Common myeloid progenitor, CD34-positive (primary cell): ENCODE results near the gene TTC12.

Experiments
- CTCF ChIA-PET: fragments of 350-600 bp; sonication (Branson Sonifier 250); formaldehyde crosslinking; loops from one replicate; lab custom pipeline; 2021; ENCODE audit warnings: antibody characterized with exemption; lab: Charles Lee
- POLR2A ChIA-PET: fragments of 350-600 bp; sonication (Branson Sonifier 250); formaldehyde crosslinking; loops from one replicate; lab custom pipeline; 2021; ENCODE audit warnings: antibody characterized with exemption; lab: Charles Lee
- DNase-seq, 3 donors: peaks; one replicate each; pipeline versions ENCODE4 v3.0.0 to v3.0.0-alpha.2; 2013
- H3K27ac ChIP-seq, 2 experiments: 1 replicate in 1 of 2; 2 replicates in 1 of 2; pipeline ENCODE4 v1.7.0; 2013; ENCODE audit warnings: inconsistent platforms in 2 of 2, low read length in 2 of 2, mild to moderate bottlenecking in 2 of 2, low read depth in 1 of 2, moderate library complexity in 1 of 2; ENCODE audit not compliant: severe bottlenecking in 2 of 2, insufficient read depth in 1 of 2, poor library complexity in 1 of 2
- H3K27me3 ChIP-seq, 5 experiments: replicated peaks in 2 of 5; 1 replicate in 3 of 5; 2 replicates in 2 of 5; pipeline versions ENCODE4 v1.6.1 to v1.7.0; 2013; ENCODE audit warnings: low read length in 4 of 5, mild to moderate bottlenecking in 2 of 5, moderate library complexity in 2 of 5, inconsistent platforms in 1 of 5; ENCODE audit not compliant: insufficient read depth in 5 of 5, control insufficient read depth in 4 of 5
- H3K36me3 ChIP-seq, 4 experiments: 1 replicate in 2 of 4; 2 replicates in 2 of 4; pipeline versions ENCODE4 v1.6.1 to v1.7.0; 2013; ENCODE audit warnings: low read length in 3 of 4, control low read depth in 1 of 4, mild to moderate bottlenecking in 1 of 4; ENCODE audit not compliant: control insufficient read depth in 4 of 4, insufficient read depth in 4 of 4
- H3K4me1 ChIP-seq, 4 experiments: 1 replicate in 3 of 4; 2 replicates in 1 of 4; pipeline versions ENCODE4 v1.6.1 to v1.7.1; 2013; ENCODE audit warnings: low read length in 3 of 4, mild to moderate bottlenecking in 3 of 4, control low read depth in 1 of 4, inconsistent platforms in 1 of 4, moderate library complexity in 1 of 4; ENCODE audit not compliant: control insufficient read depth in 4 of 4, insufficient read depth in 4 of 4; ENCODE audit errors: control extremely low read depth in 1 of 4
- H3K4me3 ChIP-seq, 7 experiments: 1 replicate in 4 of 7; 2 replicates in 3 of 7; pipeline versions ENCODE4 v1.5.1 to v1.7.0; 2013; ENCODE audit warnings: mild to moderate bottlenecking in 7 of 7, low read length in 6 of 7, moderate library complexity in 6 of 7, inconsistent platforms in 2 of 7, low read depth in 2 of 7, control low read depth in 1 of 7; ENCODE audit not compliant: insufficient read depth in 4 of 7, control insufficient read depth in 1 of 7; ENCODE audit errors: extremely low read depth in 1 of 7
- H3K9me3 ChIP-seq, 5 experiments: 1 replicate in 4 of 5; 2 replicates in 1 of 5; pipeline versions ENCODE4 v1.6.1 to v1.7.1; 2013; ENCODE audit warnings: low read length in 4 of 5, mild to moderate bottlenecking in 2 of 5, inconsistent platforms in 1 of 5, low read depth in 1 of 5, moderate library complexity in 1 of 5; ENCODE audit not compliant: control insufficient read depth in 4 of 5, insufficient read depth in 2 of 5; ENCODE audit errors: control extremely low read depth in 1 of 5
- WGBS: methylation state at CpG from one replicate; pipeline ENCODE4 v1.1.5; 2013; ENCODE audit not compliant: insufficient coverage; 5-methylcytosine and 5-hydroxymethylcytosine counted together

Gene TTC12

GRCh38 chr11:113319085-113319484 lies 4.7 kb downstream of the TTC12 start:
- CTCF ChIA-PET: no interaction called here

GRCh38 chr11:113322158-113322557 lies 7.8 kb downstream of the TTC12 start:
- 89% methylated on average over 4 of the region's 4 CpGs for WGBS
- ChIA-PET POLR2A (no interaction called here), CTCF (no interaction called here)
- Histone ChIP-seq H3K27ac (no peak overlapping the region), H3K27me3 (no peaks in the 10 kb centered on the region), H3K4me3 (no peak overlapping the region), H3K36me3 (peaks cover 0 to 9% (median 2%) of the 10 kb centered on the region in 4 experiments), H3K9me3 (peaks cover 0 to 4% (median 0%) of the 10 kb centered on the region in 5 experiments), H3K4me1 (no peaks in the 10 kb centered on the region)
- no peak for DNase-seq

More at GRCh38 chr11:113319085-113319484, 4.7 kb downstream of the TTC12 start:
- H3K4me3 ChIP-seq: no peak overlapping the region
- no peak for DNase-seq
- no peaks in the 10 kb centered on the region for H3K27me3 ChIP-seq
- 96% methylated on average over 4 of the region's 4 CpGs for WGBS
- peaks cover 0 to 7% (median 0%) of the 10 kb centered on the region in 4 experiments for H3K36me3 ChIP-seq
- H3K27ac ChIP-seq: no peak overlapping the region
- POLR2A ChIA-PET: no interaction called here
- H3K9me3 ChIP-seq: peaks cover 0 to 4% (median 0%) of the 10 kb centered on the region in 5 experiments
- peaks cover under 1 to 8% (median 6%) of the 10 kb centered on the region in 4 experiments for H3K4me1 ChIP-seq

DNA sequence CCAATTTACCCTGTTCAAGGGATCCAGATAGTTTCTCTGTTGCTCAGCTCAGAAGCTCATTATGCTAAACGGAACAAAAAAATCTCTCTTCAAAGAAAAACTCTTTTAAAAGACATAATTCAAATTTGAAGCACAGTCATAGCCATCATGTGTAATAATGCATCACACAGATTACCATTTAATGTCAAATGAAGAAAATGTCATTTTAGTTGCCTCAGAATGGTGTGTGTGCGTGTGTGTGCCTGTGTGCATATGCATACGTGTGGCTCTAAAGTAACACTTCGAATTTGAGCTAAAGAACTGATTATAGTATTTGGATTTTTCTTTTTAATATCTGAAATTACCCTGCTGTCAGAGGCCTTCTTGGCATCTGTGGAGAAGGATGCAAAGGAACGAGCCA lies 9.9 kb downstream of the TTC12 start:
- 100% methylated on average over 1 of the region's 5 CpGs for WGBS
- peaks cover 0 to 7% (median 2%) of the 10 kb centered on the region in 4 experiments for H3K36me3 ChIP-seq
- no peaks in the 10 kb centered on the region for H3K27me3 ChIP-seq
- ChIA-PET CTCF (interaction anchor here (2.8 kb wide), 1 partner anchor 18 kb away, joined by 9 read pairs; no protein-coding TSS in a partner anchor), POLR2A (interaction anchor here (0.6 kb wide), 1 partner anchor 1404 kb away, joined by 3 read pairs; no protein-coding TSS in a partner anchor)
- no peak overlapping the region for H3K4me3 ChIP-seq
- no peak overlapping the region for H3K27ac ChIP-seq
- DNase-seq: no peak
- H3K9me3 ChIP-seq: peaks cover 0 to 3% (median 0%) of the 10 kb centered on the region in 5 experiments
- no peaks in the 10 kb centered on the region for H3K4me1 ChIP-seq

GRCh38 chr11:113329725-113330124 lies 15.3 kb downstream of the TTC12 start:
- Histone ChIP-seq H3K9me3 (no peaks in the 10 kb centered on the region), H3K27ac (no peak overlapping the region), H3K36me3 (peaks cover 0 to under 1% (median 0%) of the 10 kb centered on the region in 4 experiments), H3K4me3 (no peak overlapping the region), H3K27me3 (no peaks in the 10 kb centered on the region), H3K4me1 (no peaks in the 10 kb centered on the region)
- no peak for DNase-seq
- CTCF ChIA-PET: no interaction called here
- 100% methylated on average over 2 of the region's 2 CpGs for WGBS
- POLR2A ChIA-PET: interaction anchor here (0.7 kb wide), 1 partner anchor 16 kb away, joined by 3 read pairs; no protein-coding TSS in a partner anchor

DNA sequence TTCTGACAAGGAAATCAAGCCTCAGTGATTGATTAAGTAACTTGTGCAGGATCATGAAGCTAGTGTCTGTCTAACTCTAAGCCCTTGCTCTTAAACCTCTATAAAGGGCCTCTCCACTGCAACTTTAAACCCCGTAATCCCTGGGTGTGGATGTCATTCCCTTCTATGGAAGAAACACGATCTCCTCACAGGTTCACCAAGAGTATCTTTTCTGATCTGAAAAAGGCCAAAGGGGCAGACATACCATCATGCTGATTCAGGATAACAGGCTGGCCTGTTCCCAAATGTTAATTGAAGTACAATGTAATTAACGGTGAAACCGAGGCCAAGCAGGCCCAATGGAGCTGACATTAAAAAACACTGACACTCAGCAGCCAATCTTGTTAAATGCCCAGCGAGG lies 17.1 kb downstream of the TTC12 start:
- no peak overlapping the region for H3K4me3 ChIP-seq
- POLR2A ChIA-PET: no interaction called here
- H3K27ac ChIP-seq: no peak overlapping the region
- 100% methylated on average over 4 of the region's 5 CpGs for whole genome bisulfite sequencing
- CTCF ChIA-PET: no interaction called here
- H3K4me1 ChIP-seq: no peaks in the 10 kb centered on the region
- no peak for DNase-seq
- H3K9me3 ChIP-seq: peaks cover 0 to 2% (median 0%) of the 10 kb centered on the region in 5 experiments
- peaks cover 0 to 9% (median 0%) of the 10 kb centered on the region in 4 experiments for H3K36me3 ChIP-seq
- no peaks in the 10 kb centered on the region for H3K27me3 ChIP-seq

GRCh38 chr11:113332023-113332422 lies 17.6 kb downstream of the TTC12 start:
- H3K4me3 ChIP-seq: no peak overlapping the region
- H3K36me3 ChIP-seq: peaks cover 0 to 9% (median 0%) of the 10 kb centered on the region in 4 experiments
- H3K9me3 ChIP-seq: peaks cover 0 to 3% (median 0%) of the 10 kb centered on the region in 5 experiments
- DNase-seq: no peak
- WGBS: 99% methylated on average over 7 of the region's 7 CpGs
- no peaks in the 10 kb centered on the region for H3K27me3 ChIP-seq
- no peak overlapping the region for H3K27ac ChIP-seq
- no peaks in the 10 kb centered on the region for H3K4me1 ChIP-seq
- ChIA-PET CTCF (no interaction called here), POLR2A (no interaction called here)

DNA sequence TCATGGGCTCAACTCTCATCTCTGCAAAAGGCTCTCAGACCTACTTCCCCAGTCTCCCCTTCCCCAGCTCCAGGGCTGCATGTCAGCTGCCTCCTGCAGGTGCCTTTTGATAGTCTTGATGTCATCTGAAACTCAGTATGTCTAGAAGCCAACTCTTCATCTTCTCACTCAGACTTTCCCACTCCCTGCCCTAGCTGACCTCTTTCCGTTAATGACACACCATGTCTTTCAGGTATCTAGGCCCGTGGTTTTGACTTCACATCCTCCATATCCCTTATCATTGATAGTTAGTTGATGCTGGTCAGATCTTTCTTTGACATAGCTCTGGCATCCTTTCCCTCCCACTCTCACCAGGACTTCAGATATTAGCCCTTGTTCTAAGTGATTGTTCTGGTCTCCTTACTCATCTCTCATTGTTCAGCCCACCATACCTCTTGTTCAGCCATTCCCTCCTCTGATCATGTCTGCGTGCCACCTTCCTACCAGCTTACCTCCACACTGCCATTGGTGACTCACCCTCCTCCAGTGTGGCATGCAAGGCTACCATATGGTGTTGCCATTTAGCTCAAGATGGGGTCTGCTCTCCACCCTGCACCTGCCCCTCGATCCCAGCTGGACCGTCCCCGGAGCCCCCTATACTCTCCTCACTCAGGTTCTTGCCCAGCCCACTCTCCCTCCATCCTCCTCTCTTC lies 18.4 kb downstream of the TTC12 start:
- no peak for DNase-seq
- POLR2A ChIA-PET: no interaction called here
- no peak overlapping the region for H3K27ac ChIP-seq
- H3K36me3 ChIP-seq: peaks cover 0 to 9% (median 0%) of the 10 kb centered on the region in 4 experiments
- CTCF ChIA-PET: interaction anchor here (1.2 kb wide), 1 partner anchor 167 kb away, joined by 3 read pairs; no protein-coding TSS in a partner anchor
- H3K9me3 ChIP-seq: peaks cover 0 to 3% (median 0%) of the 10 kb centered on the region in 5 experiments
- 98% methylated on average over 6 of the region's 6 CpGs for WGBS
- no peak overlapping the region for H3K4me3 ChIP-seq
- no peaks in the 10 kb centered on the region for H3K27me3 ChIP-seq
- no peaks in the 10 kb centered on the region for H3K4me1 ChIP-seq
